GM12874 (cell line): ENCODE results near the gene SMIM1.

Experiments used
- CTCF ChIP-seq: IDR thresholded peaks from 2 replicates; pipeline ENCODE4 v1.5.1; 2011; ENCODE audit warnings: low read depth, mild to moderate bottlenecking, control low read depth, low read length, moderate library complexity; ENCODE audit not compliant: insufficient read depth

Gene SMIM1

GRCh38 chr1:3816331-3817137 is 44.0 kb downstream of the SMIM1 start:
- no peak for TF ChIP-seq CTCF

DNA sequence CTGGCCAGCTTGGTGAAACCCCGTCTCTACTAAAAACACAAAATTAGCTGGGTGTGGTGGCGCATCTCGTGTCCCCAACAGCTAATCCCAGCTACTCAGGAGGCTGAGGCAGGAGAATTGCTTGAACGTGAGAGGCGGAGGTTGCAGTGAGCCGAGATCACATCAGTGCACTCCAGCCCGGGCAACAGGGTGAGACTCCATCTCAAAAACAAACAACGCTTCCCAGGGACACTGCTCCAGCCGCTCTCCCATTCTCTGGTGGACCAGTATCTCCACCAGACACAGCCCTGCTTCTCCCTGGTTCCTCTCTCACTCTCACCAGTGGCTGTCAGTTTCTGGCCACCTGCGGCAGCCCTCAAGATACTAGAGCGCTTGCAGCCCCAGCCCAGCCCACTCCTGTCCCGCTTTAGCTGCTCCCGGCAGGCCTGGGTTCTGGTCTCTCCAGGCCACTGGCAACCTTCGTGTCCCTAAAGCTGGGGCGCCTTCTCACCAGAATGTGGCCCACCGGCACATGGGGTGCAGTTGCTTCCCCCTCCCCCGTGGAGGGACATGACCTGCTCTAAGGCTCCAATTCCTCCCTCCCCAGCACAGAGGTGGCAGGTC is 44.7 kb downstream of the SMIM1 start:
- no peak for TF ChIP-seq CTCF

GRCh38 chr1:3817821-3818597 is 45.5 kb downstream of the SMIM1 start:
- no peak for TF ChIP-seq CTCF

- no peak for TF ChIP-seq CTCF
Observed at GRCh38 chr1:3819771-3820200, 47.2 kb downstream of the SMIM1 start.

GRCh38 chr1:3820316-3820715 is 47.8 kb downstream of the SMIM1 start:
- TF ChIP-seq CTCF = no peak

DNA sequence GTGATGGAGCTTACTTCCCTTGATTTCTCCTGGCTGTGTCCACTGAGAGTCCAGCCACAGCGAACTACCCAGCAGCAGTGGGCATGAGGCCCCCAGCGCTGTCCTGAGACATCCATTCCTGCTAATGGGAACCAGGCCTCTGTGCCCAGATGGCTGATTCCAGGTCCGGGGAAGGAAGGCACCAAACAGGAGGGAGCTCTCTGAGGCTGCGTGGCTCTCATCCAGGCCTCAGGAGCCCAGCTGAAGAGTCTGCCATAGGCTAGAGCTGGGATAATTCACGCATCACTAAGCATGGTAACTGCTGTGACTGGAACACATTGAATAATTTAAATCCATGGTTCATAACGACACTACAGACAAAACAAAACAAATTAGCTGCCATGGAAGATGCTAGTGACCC is 48.5 kb downstream of the SMIM1 start:
- no peak for TF ChIP-seq CTCF

DNA sequence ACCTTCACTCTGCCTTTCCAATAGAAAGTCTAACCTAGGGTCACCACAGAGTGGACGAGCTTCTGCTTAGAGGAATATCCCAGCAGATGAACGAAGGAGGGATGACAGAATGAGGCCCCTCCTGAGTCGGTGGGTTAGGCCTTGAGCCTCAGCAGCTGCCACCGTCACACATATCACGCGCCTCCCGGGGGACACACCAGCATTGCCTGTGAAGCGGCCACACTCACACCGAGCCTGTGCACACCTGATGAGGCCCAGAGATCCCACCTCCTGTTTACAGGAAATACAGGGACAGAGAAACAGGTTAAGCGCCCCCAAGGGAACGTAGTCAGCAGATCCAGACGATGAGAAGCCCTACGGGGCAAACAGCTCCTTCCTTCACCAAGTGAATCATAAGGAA is 48.9 kb downstream of the SMIM1 start:
- TF ChIP-seq CTCF = no peak
